ENCODE results near the gene TMEM117.

GRCh38 chr12:44091948-44092606 is 256.2 kb downstream of the TMEM117 start:
- TF ChIP-seq CTCF (conservative IDR thresholded peaks at IDR 0.05; ENCODE audit: low read depth, low read length) (no peak), EZH2 (IDR thresholded peaks at IDR 0.05; ENCODE audit: borderline replicate concordance, low read depth, low read length, poor library complexity, severe bottlenecking) (no peak)

Data from A673 (cell line).